ENCODE results near the gene TAOK2.
"Not testable (repeated sequence)": the region's sequence is repeated elsewhere in the genome, so short reads cannot be mapped to it uniquely, and the experiment has no call there.

Gene TAOK2

DNA sequence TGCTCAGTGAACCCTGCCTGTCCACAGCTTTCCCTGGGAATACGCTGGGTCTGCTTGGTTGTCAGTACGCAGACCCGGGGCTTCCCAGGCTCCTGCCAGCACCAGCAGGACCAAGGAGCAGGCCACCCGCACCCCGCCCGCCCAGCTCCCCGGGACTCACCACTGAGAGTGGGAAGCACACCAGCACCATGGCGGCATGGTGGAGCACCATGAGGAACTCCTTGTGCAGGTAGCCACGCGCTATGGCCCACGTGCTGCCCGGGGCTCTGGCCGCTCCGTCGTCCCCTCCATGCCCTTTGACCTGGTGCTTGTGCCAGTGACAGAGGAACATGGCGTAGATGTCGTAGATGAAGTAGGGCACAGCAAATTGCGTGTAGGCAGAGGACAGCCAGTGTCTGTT lies 52.8 kb downstream of the TAOK2 start:
- no peak for DNase-seq

DNA sequence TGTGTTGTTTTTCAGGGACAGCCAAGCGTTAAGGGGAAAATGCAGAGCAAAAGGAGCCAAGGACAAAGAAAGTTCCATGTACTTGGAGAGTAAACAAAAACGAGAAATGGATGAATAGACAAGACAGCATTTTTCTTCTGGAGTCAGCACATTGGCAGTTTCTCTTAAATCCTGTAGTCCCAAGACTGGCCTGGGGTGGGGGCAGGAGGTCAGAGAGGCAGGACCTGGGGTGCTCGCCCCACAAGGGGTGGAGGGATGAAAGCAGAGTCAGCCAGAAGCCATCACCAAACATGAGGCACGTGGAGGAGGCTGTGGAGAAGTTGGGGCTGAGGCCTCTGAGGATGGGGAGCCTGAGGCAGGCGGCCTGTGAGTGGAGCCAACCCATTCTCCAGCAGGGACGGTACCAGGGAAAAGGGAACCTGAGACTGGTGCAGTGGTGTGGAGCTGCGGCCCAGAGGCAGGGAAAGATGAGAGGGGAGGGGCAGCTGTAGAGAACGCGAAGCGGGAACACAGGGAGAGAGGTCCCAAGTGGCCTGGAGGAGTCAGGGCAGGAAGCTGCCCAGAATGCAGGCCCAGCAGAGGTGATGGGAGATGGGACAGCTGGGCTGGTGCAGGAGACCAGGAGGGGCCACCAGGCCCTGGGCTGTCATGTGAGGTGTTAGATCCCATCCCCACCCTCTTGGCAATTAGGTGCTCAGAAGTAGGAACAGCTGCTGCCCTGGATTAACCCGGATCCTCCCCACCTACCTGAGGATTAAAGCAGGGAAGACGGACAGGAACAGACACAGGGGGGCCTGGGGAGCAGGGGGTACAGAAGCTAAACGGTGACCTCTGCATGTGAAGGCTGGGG lies 54.1 kb downstream of the TAOK2 start:
- no peak for DNase-seq

DNA sequence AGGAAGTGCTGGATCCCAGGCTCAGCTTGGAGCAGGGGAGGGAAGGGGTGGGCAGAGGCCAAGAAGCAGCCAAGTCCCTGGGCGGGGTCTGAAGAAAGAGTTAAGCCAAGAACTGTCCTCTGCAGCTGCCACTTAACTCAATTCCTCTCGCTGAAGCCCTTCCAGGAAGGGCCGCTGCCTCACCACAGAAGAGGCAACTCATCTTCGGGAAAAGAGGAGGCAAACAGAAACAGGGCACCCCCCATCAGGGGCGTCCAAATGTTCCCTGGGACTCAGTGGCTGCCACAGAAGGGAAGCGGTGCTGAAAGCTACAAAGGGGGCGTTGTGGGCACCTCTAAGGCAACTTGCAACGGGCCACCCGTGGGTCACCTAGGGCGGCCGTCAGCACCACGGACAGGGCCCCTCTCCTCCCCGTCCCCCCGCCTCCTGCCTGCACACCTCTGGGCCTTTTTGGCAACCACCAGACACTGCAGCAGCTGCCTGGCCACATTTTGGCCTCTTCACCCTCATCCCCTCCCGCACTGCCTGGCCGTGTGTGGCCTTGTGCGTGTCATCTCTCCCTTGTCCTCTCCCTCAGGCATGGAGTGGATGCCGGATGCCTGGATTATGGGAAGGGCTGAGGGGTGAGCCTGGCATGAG lies 54.9 kb downstream of the TAOK2 start:
- no peak for DNase-seq

DNA sequence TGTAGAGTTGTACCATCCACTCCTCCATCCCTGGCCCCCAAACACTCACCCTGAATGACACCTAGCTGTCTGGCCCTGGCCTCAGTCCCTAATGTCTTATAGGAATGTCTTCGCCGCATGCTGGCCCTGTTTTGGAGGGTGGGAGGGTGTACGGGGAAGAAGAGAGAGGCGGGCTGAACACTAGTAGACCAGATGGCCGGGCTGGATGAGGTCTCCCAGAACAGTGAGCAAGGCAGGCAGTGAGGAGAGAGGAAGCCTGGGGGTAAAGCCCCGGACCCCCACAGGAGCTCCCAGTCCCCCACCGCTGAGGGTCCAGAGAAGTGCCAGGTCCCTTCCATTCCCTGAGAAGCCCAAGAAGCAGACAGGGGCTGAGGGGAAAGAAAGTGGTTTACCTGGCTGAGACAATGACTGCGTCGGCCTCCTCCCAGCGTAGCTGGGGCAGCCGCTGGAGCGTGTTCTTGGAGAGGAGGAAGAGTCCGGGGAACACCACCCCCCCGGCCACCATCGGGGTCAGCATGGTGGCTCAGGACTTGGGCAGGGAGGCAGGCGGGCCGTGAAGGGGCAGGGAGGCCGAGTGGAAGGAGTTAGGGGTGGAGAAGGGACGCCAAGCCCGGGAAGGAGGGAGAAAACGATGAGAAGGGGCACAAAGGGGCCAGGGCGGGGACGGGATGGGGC lies 56.5 kb downstream of the TAOK2 start:
- no peak for DNase-seq

DNA sequence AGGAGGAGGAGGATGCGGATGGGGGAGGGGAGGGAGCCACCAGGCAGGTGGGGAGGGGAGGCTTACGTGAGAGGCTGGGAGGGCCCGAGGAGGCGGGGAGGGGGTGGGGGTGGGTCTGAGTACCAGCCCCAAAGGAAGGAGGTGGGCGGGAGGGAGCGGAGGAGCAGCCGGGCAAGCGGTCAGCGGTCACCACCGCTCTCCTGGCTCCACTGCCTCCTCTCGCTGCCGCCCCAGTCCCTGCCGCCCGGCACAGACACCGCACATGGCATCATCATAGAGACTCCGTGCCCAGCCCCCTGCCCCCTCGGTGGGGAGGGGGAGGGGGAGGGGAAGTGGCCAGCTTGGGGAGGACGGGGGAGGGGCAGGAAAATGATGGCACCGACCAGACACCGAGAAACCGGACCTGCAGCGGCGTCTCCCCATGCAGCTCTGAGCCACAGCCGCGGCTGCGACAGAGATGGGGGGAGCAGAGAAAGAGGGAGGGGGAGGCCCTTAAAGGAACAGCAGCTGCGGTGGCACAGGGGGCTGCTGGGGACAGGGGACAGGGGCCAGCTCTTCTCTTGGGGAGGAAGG lies 57.3 kb downstream of the TAOK2 start, which contains the start of gene TLCD3B:
Gene TLCD3B (minus strand): TSS at position 431 of the 573 bp plus-strand sequence. CDS start 744 bp downstream, outside the sequence.
- DNase-seq, result no peak

DNA sequence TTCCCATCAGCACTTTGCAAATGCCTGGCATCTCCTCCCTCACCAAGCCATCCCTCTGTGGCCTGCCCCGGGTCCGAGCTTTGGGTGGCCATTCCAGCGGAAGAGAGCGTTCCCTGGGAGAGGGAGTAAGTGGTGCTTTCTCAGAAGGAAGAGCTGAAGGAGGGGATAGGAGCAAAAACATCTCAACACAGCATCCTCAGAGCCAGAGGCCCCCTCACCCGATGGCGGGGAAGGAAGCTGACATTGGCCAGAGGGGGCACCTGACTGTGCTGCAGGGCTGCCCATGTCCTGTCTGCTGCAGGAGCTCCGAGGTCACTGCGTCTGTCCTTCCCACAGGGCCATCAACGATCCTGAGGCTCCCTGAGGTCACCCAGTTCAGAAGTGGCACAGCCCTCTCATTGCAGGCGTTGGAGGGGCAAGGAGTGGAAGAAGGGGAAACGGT lies 57.8 kb downstream of the TAOK2 start:
- DNase-seq, result no peak

DNA sequence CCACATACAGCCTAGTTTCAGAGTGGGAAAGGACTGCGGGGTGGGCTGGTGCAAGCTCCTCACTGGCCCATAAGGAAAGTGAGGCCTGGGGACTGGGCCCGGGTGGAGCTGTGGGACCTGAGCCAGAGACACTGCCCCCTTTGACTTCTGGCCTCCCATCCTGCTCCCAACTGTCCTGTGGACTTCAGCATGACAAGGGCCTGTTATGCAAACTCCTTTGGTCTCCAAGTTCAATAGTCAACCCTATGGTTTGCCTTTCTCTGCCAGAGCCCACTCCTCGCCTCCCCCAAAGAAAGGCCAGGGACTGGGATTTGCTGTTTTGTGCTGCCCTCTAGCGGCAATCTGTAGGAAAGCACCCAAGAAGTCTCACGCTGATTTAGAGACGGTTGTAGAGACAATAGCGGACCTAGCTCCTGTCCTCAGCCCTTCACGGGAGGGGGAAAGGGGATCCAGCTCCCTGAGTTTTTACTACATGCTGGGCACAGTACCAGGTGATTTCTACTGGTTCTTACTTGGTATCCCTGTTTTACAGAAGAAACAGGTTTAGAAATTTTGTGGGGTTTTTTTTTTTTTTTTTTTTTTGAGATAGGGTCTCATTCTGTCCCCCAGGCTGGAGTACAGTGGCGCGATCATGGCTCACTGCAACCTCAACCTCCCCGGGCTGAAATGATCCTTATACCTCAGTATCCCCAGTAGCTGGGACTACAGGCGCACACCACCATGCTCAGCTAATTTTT lies 58.6 kb downstream of the TAOK2 start:
- DNase-seq, result peak; percentile 59

DNA sequence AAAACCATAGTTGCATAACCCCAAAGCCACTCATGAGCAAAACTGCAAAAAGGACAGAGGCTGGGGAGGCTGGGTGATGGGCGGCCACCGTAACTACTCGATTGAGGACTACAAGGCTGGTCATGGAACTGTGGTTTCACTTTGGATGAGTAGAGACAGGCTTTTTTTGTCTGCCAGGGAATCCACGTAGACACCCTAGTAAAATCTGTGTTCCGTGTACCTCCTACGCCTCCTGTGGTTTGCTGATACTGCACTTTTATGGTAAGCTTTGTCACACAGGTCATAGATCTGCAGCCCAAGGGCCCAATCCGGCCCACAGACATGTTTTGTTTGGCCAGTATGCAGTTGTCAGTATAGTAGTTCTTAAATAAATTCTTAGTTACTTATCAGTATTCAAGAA lies 59.6 kb downstream of the TAOK2 start:
- no peak for DNase-seq

DNA sequence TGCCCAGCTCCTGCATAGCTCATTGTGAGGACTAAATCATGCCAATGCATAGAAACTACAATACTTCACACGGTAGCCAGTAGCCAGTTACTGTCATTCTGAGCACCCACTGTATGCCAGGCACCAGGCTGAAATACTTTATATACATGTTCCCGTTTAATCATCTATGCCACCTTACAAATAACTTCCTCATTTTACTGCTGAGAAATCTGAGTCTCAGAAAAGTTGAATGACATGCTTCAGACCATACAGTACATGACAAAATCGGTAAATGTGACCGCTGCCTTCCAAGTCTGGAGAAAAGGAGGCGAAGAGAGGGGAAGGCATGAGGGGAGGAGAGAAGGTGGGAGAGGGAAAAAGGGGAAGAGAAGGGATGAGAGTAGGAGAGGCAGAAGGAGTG lies 66.6 kb downstream of the TAOK2 start:
- DNase-seq, result no peak

DNA sequence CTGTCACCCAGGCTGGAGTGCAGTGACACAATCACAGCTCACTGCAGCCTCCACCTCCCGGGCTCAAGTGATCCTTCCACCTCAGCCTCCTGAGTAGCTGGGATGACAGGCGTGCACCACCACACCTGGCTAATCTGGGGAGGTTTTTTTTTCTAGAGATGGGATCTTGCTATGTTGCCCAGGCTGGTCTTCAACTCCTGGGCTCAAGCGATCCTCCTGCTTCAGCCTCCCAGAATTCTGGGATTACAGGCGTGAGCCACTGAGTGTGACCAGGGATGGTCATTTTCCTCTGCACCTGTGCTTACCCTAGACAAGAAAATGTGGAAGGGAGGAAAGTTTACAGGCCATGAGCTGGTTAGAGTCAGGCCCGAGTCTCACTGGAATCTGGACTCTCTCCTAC lies 67.0 kb downstream of the TAOK2 start:
- not testable (repeated sequence) for DNase-seq

DNA sequence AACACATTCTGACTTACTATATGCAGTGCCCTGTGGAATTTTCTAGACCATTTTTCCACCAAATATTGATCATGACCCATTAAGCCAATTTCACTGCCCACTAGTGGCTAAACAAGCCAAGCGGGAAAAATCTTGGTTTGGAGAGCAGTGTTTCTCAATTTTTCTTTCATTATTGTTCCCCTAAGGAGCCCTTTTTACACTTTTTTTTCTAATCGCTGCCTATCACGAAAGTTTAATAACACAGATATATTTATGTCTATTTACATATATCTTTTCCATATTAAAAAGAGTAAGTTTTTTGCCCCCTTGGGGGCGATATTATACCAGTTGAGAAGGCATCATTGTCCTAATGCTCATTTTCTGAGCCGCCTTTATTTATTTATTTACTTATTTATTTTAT lies 68.2 kb downstream of the TAOK2 start:
- no peak for DNase-seq
